HG02973 (cell line): ENCODE data around the gene AP5S1.

ENCODE experiments used
- ATAC-seq: cut with Tn5 transposase; IDR thresholded peaks from one replicate; pipeline ENCODE4 v1.9.1; 2021; ENCODE audit warnings: moderate library complexity; ENCODE audit not compliant: unreplicated experiment

AP5S1 gene

GRCh38 chr20:3873507-3873906 lies 53.2 kb downstream of the AP5S1 start:
- no peak for ATAC-seq

DNA sequence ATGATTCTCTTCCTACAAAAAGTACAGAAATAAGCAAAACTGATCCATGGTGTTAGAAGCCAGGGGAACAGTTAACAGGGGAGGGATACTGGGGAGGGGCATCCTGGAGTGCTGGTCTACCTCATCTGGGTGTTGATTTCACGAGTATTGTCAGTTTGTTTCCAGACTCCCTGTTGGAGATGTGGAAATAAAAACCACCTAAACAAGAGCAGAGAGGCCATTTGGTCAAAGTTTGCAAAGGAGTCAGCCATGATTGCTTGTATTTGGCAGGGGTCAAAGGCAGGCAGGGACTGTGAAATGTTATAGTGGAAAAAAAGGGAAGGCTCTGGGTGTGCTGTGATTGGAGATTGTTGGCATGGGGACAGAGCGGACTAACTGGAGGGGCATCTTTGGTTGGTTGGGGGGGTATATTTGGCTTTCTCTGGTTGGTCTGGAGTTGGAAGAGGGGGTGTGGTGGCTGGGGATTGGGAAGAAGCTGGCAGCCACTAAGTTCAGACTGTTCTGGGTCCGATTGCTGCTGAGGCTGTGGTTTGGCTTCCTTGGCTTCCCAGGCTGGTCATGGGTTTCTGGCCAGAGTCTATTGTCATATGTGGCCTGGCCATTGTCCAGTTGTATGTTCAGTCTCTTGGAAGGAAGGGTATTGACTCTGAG lies 54.0 kb downstream of the AP5S1 start:
- ATAC-seq = no peak

DNA sequence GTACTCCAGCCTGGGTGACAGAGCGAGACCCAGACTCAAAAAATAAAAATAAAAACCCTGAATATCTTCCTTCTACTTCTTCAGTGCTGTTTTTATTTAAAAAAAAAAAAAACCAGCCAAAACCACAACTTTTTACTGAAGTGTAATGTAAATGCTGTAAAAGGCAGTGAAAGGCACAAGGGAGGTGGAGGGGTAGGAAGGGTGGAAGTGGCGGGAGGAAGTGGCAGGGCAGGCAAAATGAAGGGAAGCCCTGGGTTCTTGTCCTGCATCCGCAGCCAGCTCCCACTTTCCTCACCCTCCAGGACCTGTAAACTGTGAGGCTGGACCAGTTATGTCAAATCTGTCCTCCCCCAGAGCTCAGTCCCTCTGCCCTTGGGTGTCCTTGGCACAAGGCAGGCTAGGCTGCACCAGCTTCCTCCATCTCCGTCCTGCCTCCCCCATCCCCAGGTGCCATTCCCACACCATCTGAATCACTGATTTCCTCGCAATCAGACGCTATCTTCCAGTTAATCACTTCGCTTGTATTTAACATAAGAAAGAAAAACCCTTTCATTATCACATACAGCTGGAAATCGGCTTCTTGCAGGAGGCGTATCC lies 55.1 kb downstream of the AP5S1 start:
- ATAC-seq = no peak

GRCh38 chr20:3876000-3876399 lies 55.7 kb downstream of the AP5S1 start:
- no peak for ATAC-seq

- ATAC-seq = no peak
Measured at GRCh38 chr20:3876676-3877075, 56.3 kb downstream of the AP5S1 start.
